Keratinocyte (primary cell): Measurements from ENCODE around the gene CXCR6. TPM values are rescaled to one million over a fixed set of nuclear protein-coding genes. Genes with fewer than 3 reads are reported as not detected.

Experiments used
- DNase-seq: peaks from one replicate; pipeline ENCODE4 v3.0.0-alpha.2; 2011; ENCODE audit warnings: low read depth, missing footprints, low spot score
- FAIRE-seq: peaks from 2 replicates; lab custom pipeline; 2011; peaks lifted over from hg19 to GRCh38; lab: Jason Lieb, UNC
- H2AFZ ChIP-seq: 2 replicates; pipeline ENCODE4 v1.6.0; 2012; ENCODE audit warnings: low read length, control low read depth, inconsistent platforms; ENCODE audit not compliant: control insufficient read depth
- H3K27ac ChIP-seq: 2 replicates; pipeline ENCODE4 v1.5.1; 2011; ENCODE audit warnings: low read length; ENCODE audit not compliant: control insufficient read depth, insufficient read depth
- H3K27me3 ChIP-seq: 3 replicates; pipeline ENCODE4 v1.6.0; 2011; ENCODE audit warnings: low read length; ENCODE audit not compliant: control insufficient read depth, insufficient read depth; ENCODE audit errors: extremely low read depth
- H3K36me3 ChIP-seq, 2 experiments: 2 replicates in 1 of 2; 3 replicates in 1 of 2; pipeline ENCODE4 v1.5.1; 2011; ENCODE audit warnings: low read length in 2 of 2, mild to moderate bottlenecking in 1 of 2; ENCODE audit not compliant: control insufficient read depth in 2 of 2, insufficient read depth in 2 of 2; ENCODE audit errors: extremely low read depth in 1 of 2
- H3K4me1 ChIP-seq: 3 replicates; pipeline ENCODE4 v1.5.1; 2011; ENCODE audit warnings: low read length; ENCODE audit not compliant: control insufficient read depth, insufficient read depth; ENCODE audit errors: extremely low read depth
- H3K4me2 ChIP-seq: 3 replicates; pipeline ENCODE4 v1.6.0; 2011; ENCODE audit warnings: low read depth, low read length; ENCODE audit not compliant: control insufficient read depth, insufficient read depth; ENCODE audit errors: extremely low read depth
- H3K4me3 ChIP-seq, 3 experiments: fragments of 200-600 bp in 1 of 3; sonication (generic) in 1 of 3; 2 replicates in 2 of 3; 3 replicates in 1 of 3; pipeline ENCODE4 v1.5.1; 2011 to 2016; ENCODE audit warnings: low read length in 3 of 3, mild to moderate bottlenecking in 3 of 3, control low read depth in 2 of 3, inconsistent platforms in 1 of 3, low read depth in 1 of 3, mixed read lengths in 1 of 3, mixed run types in 1 of 3, moderate library complexity in 1 of 3; ENCODE audit not compliant: control insufficient read depth in 2 of 3, insufficient read depth in 2 of 3; ENCODE audit errors: extremely low read depth in 1 of 3
- H3K79me2 ChIP-seq: 2 replicates; pipeline ENCODE4 v1.6.0; 2012; ENCODE audit warnings: low read length; ENCODE audit not compliant: control insufficient read depth, insufficient read depth
- H3K9ac ChIP-seq: 3 replicates; pipeline ENCODE4 v1.6.0; 2011; ENCODE audit warnings: low read length; ENCODE audit not compliant: control insufficient read depth, insufficient read depth; ENCODE audit errors: extremely low read depth
- H3K9me1 ChIP-seq: 3 replicates; pipeline ENCODE4 v1.6.0; 2011; ENCODE audit warnings: low read length; ENCODE audit not compliant: control insufficient read depth, insufficient read depth; ENCODE audit errors: extremely low read depth
- H3K9me3 ChIP-seq: 2 replicates; pipeline ENCODE4 v1.5.1; 2012; ENCODE audit warnings: low read depth, low read length; ENCODE audit not compliant: control insufficient read depth
- H4K20me1 ChIP-seq: 3 replicates; pipeline ENCODE4 v1.6.0; 2011; ENCODE audit warnings: low read length; ENCODE audit not compliant: control insufficient read depth, insufficient read depth; ENCODE audit errors: extremely low read depth
- EZH2 ChIP-seq: IDR thresholded peaks from one replicate; pipeline ENCODE4 v1.6.1; 2012; ENCODE audit warnings: inconsistent platforms, mild to moderate bottlenecking, low read length, moderate library complexity
- dilution Hi-C: fragments of 300-500 bp; cut with MboI; formaldehyde crosslinking; loops from one replicate; pipeline ENCODE4 v1.7.0; 2020; ENCODE audit warnings: low sequenced_read_pairs; ENCODE audit not compliant: extremely low pct_ligation_motif_present
- polyA plus RNA-seq, 5 experiments: library from polyadenylated mRNA; depleted of rRNA in 3 of 5; stranded (reverse) in 3 of 5; stranded (forward) in 1 of 5; unstranded in 1 of 5; fragments of >200 nt; gene quantifications; 1 replicate in 1 of 5; 2 replicates in 3 of 5; 3 replicates in 1 of 5; pipeline versions ENCODE4 v1.2.1 to v1.2.3, GENCODE V29; 2011 to 2012; ENCODE audit warnings: missing spikeins in 2 of 5, low read depth in 1 of 5, low replicate concordance in 1 of 5
- TF ChIP-seq, protein P1 (sequence below), 3 experiments: IDR thresholded peaks in 1 of 3; conservative IDR thresholded peaks in 1 of 3; optimal IDR thresholded peaks in 1 of 3; 2 replicates in 2 of 3; 3 replicates in 1 of 3; pipeline versions ENCODE3 to v1.5.1; 2011; ENCODE audit warnings: low read length in 3 of 3, mild to moderate bottlenecking in 3 of 3, moderate library complexity in 2 of 3, control low read depth in 1 of 3, inconsistent platforms in 1 of 3; ENCODE audit not compliant: insufficient read depth in 2 of 3; ENCODE audit errors: extremely low read depth in 1 of 3

The CXCR6 gene
- polyA plus RNA-seq, 1 donor (not counting 4 experiments of a cell fraction or from before 2014, with no cell fraction given) = not detected

DNA sequence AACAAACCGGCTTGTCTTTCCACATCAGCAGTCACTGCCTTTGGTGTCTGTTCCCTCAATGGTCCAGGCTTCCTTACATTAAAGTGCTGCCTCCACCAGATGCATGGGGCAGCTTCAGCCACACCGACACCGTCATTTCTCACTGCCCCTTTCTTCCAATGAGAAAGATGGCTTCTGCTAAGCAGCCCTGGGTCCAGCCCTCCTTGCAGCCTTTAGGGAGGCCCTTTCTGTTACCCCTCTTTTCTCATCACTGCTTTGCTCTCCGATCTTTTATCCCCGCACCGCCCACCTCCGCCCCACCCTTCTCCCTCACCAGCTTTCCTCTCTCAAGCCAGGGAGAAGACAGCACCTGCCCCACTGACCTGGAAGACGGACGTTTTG is 28.2 kb upstream of the CXCR6 start:
- Histone ChIP-seq H3K79me2 (no peaks in the 10 kb centered on the region), H3K9ac (no peak overlapping the region), H3K9me3 (no peaks in the 10 kb centered on the region), H3K27ac (no peak overlapping the region), H3K4me1 (no peaks in the 10 kb centered on the region), H3K27me3 (peaks cover 6% of the 10 kb centered on the region), H3K4me3 (no peak overlapping the region), H2AFZ (no peak overlapping the region), H3K36me3 (no peaks in the 10 kb centered on the region), H4K20me1 (no peaks in the 10 kb centered on the region), H3K4me2 (no peak overlapping the region), H3K9me1 (no peaks in the 10 kb centered on the region)
- FAIRE-seq (no peak), DNase-seq (no peak)
- dilution Hi-C loops = no loop called here
- TF ChIP-seq, protein P1, sequence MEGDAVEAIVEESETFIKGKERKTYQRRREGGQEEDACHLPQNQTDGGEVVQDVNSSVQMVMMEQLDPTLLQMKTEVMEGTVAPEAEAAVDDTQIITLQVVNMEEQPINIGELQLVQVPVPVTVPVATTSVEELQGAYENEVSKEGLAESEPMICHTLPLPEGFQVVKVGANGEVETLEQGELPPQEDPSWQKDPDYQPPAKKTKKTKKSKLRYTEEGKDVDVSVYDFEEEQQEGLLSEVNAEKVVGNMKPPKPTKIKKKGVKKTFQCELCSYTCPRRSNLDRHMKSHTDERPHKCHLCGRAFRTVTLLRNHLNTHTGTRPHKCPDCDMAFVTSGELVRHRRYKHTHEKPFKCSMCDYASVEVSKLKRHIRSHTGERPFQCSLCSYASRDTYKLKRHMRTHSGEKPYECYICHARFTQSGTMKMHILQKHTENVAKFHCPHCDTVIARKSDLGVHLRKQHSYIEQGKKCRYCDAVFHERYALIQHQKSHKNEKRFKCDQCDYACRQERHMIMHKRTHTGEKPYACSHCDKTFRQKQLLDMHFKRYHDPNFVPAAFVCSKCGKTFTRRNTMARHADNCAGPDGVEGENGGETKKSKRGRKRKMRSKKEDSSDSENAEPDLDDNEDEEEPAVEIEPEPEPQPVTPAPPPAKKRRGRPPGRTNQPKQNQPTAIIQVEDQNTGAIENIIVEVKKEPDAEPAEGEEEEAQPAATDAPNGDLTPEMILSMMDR (optimal IDR thresholded peaks at IDR 0.05 in 1 of 3, IDR thresholded peaks at IDR 0.05 in 1 of 3, conservative IDR thresholded peaks at IDR 0.05 in 1 of 3; ENCODE audit: extremely low read depth in 1 of 3, insufficient read depth in 2 of 3, low read length in 3 of 3) = no peak
- TF ChIP-seq EZH2 = no peak

DNA sequence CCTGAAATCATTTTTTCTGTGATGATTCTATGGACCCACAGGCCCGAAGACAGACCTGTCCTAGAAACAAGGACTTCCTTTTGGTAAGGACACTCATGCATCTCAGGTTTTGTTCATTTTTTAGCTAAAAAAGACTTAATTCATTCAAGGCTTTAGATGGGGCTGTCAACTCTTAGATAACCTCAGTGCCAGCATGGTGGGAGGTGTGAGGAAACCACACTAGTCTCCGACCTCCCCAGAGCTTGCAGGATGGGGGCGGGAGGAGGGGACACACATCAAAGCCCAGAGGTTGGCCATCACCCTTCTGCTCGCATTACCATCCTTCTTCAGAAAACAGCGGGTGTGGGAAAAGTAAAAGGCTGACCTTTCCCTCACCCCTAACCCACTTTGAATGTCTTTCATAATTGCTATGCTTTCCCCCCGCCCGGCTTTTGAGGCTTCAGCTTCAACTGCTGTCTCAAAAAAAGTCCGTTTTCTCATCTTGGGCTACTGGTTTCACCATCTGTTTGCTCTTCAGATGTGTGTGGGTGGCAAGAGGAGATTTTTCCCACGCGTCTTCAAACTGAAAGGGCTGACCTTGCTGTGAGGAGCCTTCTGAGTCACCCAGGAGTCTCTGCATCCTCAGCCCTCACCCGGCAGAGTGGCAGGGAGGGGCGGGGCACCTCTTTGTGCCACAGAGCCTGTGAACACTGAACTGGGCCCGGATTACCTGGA is 27.6 kb upstream of the CXCR6 start:
- no peak overlapping the region for H3K9ac ChIP-seq
- no peak overlapping the region for H3K4me3 ChIP-seq
- H3K27ac ChIP-seq = no peak overlapping the region
- TF ChIP-seq EZH2 = no peak
- TF ChIP-seq, protein P1 (optimal IDR thresholded peaks at IDR 0.05 in 1 of 3, IDR thresholded peaks at IDR 0.05 in 1 of 3, conservative IDR thresholded peaks at IDR 0.05 in 1 of 3; ENCODE audit: extremely low read depth in 1 of 3, insufficient read depth in 2 of 3, low read length in 3 of 3) = no peak
- no peak overlapping the region for H3K4me2 ChIP-seq
- FAIRE-seq = no peak
- H3K9me3 ChIP-seq = no peaks in the 10 kb centered on the region
- H3K9me1 ChIP-seq = no peaks in the 10 kb centered on the region
- H3K79me2 ChIP-seq = no peaks in the 10 kb centered on the region
- no peaks in the 10 kb centered on the region for H4K20me1 ChIP-seq
- H3K4me1 ChIP-seq = no peaks in the 10 kb centered on the region
- peaks cover 6% of the 10 kb centered on the region for H3K27me3 ChIP-seq
- dilution Hi-C loops = no loop called here
- DNase-seq = no peak
- H3K36me3 ChIP-seq = no peaks in the 10 kb centered on the region
- no peak overlapping the region for H2AFZ ChIP-seq
